Measurements from ENCODE around the gene NHS.
A peak's percentile ranks its signal among the peaks of the same experiment; 100 is the strongest.

The NHS gene

DNA sequence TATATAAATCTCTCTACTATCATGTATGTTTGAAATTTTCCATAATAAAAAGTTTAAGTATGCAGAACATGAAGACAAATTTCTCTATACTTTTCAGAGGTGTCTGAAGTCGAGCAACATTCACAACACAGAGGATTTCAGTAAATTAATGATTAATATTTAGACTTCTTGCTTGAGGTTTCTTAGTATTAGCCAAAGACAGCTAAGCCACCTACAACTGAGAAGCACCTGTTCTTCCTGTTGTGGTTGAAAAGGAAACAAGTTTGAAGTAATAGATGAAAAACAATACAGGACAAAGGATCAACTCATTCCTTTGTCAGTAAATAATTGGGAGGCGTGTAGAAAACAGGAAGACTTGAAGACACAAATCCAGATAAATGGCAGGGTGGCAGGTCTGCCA is 383.4 kb downstream of the NHS start:
- no peaks in the 10 kb centered on the region for H3K9me2 ChIP-seq (replicated peaks; ENCODE audit: insufficient read depth, low read length)
- H3K79me2 ChIP-seq (ENCODE audit: low read length) = no peaks in the 10 kb centered on the region
- H3K27ac ChIP-seq (ENCODE audit: low read length) = no peak overlapping the region
- H2AFZ ChIP-seq (ENCODE audit: low read length) = no peak overlapping the region
- H3K4me2 ChIP-seq (ENCODE audit: low read depth, low read length) = peak overlapping the region; percentile 28; the same call in 1 of the 2 replicates
- H4K20me1 ChIP-seq (ENCODE audit: insufficient read depth, low read length) = no peaks in the 10 kb centered on the region
- no peak overlapping the region for H3K9ac ChIP-seq (ENCODE audit: low read length)
- peaks cover 12% of the 10 kb centered on the region; the same call in 1 of the 2 replicates for H3K4me1 ChIP-seq (ENCODE audit: low read length)
- H3K27me3 ChIP-seq (replicated peaks; ENCODE audit: insufficient read depth, low read length) = no peaks in the 10 kb centered on the region
- H3K9me3 ChIP-seq (replicated peaks; ENCODE audit: insufficient read depth, low read length) = no peaks in the 10 kb centered on the region
- TF ChIP-seq, protein P1, sequence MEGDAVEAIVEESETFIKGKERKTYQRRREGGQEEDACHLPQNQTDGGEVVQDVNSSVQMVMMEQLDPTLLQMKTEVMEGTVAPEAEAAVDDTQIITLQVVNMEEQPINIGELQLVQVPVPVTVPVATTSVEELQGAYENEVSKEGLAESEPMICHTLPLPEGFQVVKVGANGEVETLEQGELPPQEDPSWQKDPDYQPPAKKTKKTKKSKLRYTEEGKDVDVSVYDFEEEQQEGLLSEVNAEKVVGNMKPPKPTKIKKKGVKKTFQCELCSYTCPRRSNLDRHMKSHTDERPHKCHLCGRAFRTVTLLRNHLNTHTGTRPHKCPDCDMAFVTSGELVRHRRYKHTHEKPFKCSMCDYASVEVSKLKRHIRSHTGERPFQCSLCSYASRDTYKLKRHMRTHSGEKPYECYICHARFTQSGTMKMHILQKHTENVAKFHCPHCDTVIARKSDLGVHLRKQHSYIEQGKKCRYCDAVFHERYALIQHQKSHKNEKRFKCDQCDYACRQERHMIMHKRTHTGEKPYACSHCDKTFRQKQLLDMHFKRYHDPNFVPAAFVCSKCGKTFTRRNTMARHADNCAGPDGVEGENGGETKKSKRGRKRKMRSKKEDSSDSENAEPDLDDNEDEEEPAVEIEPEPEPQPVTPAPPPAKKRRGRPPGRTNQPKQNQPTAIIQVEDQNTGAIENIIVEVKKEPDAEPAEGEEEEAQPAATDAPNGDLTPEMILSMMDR (IDR thresholded peaks at IDR 0.05; ENCODE audit: low read length) = no peak
- TF ChIP-seq EZH2phosphoT487 (IDR thresholded peaks at IDR 0.05; ENCODE audit: low read length) = no peak
- TF ChIP-seq EZH2 (optimal IDR thresholded peaks at IDR 0.05; ENCODE audit: low read depth, low read length) = no peak
- no peaks in the 10 kb centered on the region for H3K36me3 ChIP-seq (replicated peaks; ENCODE audit: insufficient read depth, low read length)
- H3F3A ChIP-seq (ENCODE audit: insufficient read depth, low read length) = no peaks in the 10 kb centered on the region
- no peak overlapping the region for H3K4me3 ChIP-seq (ENCODE audit: low read length)
- peak; percentile 32 for DNase-seq

DNA sequence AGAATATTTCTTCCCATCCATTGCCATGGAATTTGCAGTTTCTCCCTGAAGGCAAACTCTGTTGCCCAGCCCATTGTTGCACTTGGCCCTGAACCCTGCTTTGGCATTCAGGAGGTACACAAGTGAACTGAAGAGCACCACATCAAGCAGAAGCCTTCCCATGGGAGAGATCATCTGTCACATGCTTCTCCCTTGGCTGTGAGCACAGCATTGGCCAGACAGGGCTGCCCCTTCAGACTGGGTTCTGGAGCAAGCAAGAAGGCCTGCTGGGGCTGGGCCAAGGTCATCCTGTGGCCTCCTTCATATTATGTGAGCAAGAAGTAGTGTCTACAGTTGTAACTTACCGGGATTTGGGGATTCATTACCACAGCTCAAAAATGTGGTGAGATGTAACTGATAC is 385.0 kb downstream of the NHS start:
- no peak overlapping the region for H3K9ac ChIP-seq (ENCODE audit: low read length)
- peaks cover 12% of the 10 kb centered on the region; the same call in 1 of the 2 replicates for H3K4me1 ChIP-seq (ENCODE audit: low read length)
- H3K4me3 ChIP-seq (ENCODE audit: low read length) = no peak overlapping the region
- no peaks in the 10 kb centered on the region for H3K27me3 ChIP-seq (replicated peaks; ENCODE audit: insufficient read depth, low read length)
- no peaks in the 10 kb centered on the region for H3K36me3 ChIP-seq (replicated peaks; ENCODE audit: insufficient read depth, low read length)
- H3K27ac ChIP-seq (ENCODE audit: low read length) = no peak overlapping the region
- TF ChIP-seq EZH2phosphoT487 (IDR thresholded peaks at IDR 0.05; ENCODE audit: low read length) (no peak), EZH2 (optimal IDR thresholded peaks at IDR 0.05; ENCODE audit: low read depth, low read length) (no peak)
- TF ChIP-seq, protein P1 (IDR thresholded peaks at IDR 0.05; ENCODE audit: low read length) = no peak
- no peaks in the 10 kb centered on the region for H3F3A ChIP-seq (ENCODE audit: insufficient read depth, low read length)
- H3K9me3 ChIP-seq (replicated peaks; ENCODE audit: insufficient read depth, low read length) = no peaks in the 10 kb centered on the region
- no peak overlapping the region for H3K4me2 ChIP-seq (ENCODE audit: low read depth, low read length)
- H3K79me2 ChIP-seq (ENCODE audit: low read length) = no peaks in the 10 kb centered on the region
- H3K9me2 ChIP-seq (replicated peaks; ENCODE audit: insufficient read depth, low read length) = no peaks in the 10 kb centered on the region
- H4K20me1 ChIP-seq (ENCODE audit: insufficient read depth, low read length) = no peaks in the 10 kb centered on the region
- no peak overlapping the region for H2AFZ ChIP-seq (ENCODE audit: low read length)
- DNase-seq = no peak

DNA sequence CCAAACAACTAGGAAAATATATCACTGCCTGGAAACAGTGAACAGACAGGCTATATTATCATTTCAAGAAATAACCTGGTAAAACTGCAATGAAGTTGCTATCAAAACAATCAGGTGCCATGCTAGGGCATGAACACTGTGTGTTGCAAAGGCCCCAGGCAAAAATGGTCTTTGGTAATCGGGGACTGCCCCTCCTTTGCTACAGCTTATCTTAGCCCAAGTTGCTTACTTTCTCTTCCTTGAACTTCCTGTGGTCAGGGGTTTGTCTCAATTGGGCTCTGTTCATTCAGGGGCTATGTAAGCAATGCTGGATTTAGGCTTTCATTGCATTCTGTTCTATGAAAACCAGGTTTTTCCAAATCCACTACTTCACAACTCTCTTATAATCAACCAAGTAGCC is 392.7 kb downstream of the NHS start:
- Histone ChIP-seq H3K27ac (ENCODE audit: low read length) (no peak overlapping the region), H3K4me2 (ENCODE audit: low read depth, low read length) (no peak overlapping the region), H3K9me3 (replicated peaks; ENCODE audit: insufficient read depth, low read length) (no peaks in the 10 kb centered on the region), H2AFZ (ENCODE audit: low read length) (no peak overlapping the region), H3K9ac (ENCODE audit: low read length) (no peak overlapping the region), H3K27me3 (replicated peaks; ENCODE audit: insufficient read depth, low read length) (no peaks in the 10 kb centered on the region), H4K20me1 (ENCODE audit: insufficient read depth, low read length) (no peaks in the 10 kb centered on the region), H3K4me1 (ENCODE audit: low read length) (no peaks in the 10 kb centered on the region), H3K79me2 (ENCODE audit: low read length) (no peaks in the 10 kb centered on the region), H3F3A (ENCODE audit: insufficient read depth, low read length) (no peaks in the 10 kb centered on the region), H3K4me3 (ENCODE audit: low read length) (no peak overlapping the region), H3K36me3 (replicated peaks; ENCODE audit: insufficient read depth, low read length) (no peaks in the 10 kb centered on the region), H3K9me2 (replicated peaks; ENCODE audit: insufficient read depth, low read length) (no peaks in the 10 kb centered on the region)
- DNase-seq = no peak
- TF ChIP-seq EZH2phosphoT487 (IDR thresholded peaks at IDR 0.05; ENCODE audit: low read length) = no peak
- no peak for TF ChIP-seq EZH2 (optimal IDR thresholded peaks at IDR 0.05; ENCODE audit: low read depth, low read length)
- TF ChIP-seq, protein P1 (IDR thresholded peaks at IDR 0.05; ENCODE audit: low read length) = no peak
